ENCODE results near the gene ATP8B4. TPM values are rescaled to one million over a fixed set of nuclear protein-coding genes. Genes with fewer than 3 reads are reported as not detected.
A peak's percentile ranks its signal among the peaks of the same experiment; 100 is the strongest.

ATP8B4 gene
- total and polyA plus RNA-seq, 10 donors, result 1.7 to 42.8 (median 27.7) TPM

DNA sequence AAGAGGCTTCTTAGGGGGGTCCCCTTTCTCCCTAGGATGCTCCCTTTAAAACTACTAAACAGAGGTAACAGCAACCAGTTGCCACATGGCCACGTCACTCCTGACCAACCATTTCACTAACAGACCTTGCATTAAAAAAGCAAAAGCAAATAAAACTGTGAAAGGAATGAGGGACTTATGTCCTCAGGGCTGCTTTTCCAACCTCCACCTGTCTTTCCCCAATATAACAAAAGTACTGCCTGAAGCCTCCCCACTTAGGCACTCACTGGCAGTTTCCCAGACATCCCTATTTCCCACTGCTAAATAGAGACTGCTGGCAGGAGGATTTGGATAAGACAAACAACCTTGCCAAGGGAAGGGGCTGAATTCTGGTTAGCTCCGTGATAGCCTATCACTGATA lies 130.3 kb downstream of the ATP8B4 start:
- no peak for DNase-seq
- TF ChIP-seq POLR2AphosphoS5 (IDR thresholded peaks at IDR 0.05), result no peak
- TF ChIP-seq, protein P1, sequence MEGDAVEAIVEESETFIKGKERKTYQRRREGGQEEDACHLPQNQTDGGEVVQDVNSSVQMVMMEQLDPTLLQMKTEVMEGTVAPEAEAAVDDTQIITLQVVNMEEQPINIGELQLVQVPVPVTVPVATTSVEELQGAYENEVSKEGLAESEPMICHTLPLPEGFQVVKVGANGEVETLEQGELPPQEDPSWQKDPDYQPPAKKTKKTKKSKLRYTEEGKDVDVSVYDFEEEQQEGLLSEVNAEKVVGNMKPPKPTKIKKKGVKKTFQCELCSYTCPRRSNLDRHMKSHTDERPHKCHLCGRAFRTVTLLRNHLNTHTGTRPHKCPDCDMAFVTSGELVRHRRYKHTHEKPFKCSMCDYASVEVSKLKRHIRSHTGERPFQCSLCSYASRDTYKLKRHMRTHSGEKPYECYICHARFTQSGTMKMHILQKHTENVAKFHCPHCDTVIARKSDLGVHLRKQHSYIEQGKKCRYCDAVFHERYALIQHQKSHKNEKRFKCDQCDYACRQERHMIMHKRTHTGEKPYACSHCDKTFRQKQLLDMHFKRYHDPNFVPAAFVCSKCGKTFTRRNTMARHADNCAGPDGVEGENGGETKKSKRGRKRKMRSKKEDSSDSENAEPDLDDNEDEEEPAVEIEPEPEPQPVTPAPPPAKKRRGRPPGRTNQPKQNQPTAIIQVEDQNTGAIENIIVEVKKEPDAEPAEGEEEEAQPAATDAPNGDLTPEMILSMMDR (IDR thresholded peaks at IDR 0.05 in 8 of 11, conservative IDR thresholded peaks at IDR 0.05 in 3 of 11), result no peak
- no peak for TF ChIP-seq POLR2A (IDR thresholded peaks at IDR 0.05)
- H3K4me1 ChIP-seq, result peaks cover 0 to 12% (median 2%) of the 10 kb centered on the region in 6 donors
- intact Hi-C loops (cut with DNase I; ENCODE audit: low total_unique reads), result no loop called here
- no peaks in the 10 kb centered on the region for H3K36me3 ChIP-seq
- no peaks in the 10 kb centered on the region for H3K27me3 ChIP-seq (replicated peaks in 1 of 7)
- no peak overlapping the region for H3K4me3 ChIP-seq
- 84 to 93% (median 89%) methylated on average over 2 of the region's 2 CpGs for WGBS, 5 donors
- peak overlapping the region in 1 of 8 donors; percentile 78 for H3K27ac ChIP-seq
- no peaks in the 10 kb centered on the region for H3K9me3 ChIP-seq

DNA sequence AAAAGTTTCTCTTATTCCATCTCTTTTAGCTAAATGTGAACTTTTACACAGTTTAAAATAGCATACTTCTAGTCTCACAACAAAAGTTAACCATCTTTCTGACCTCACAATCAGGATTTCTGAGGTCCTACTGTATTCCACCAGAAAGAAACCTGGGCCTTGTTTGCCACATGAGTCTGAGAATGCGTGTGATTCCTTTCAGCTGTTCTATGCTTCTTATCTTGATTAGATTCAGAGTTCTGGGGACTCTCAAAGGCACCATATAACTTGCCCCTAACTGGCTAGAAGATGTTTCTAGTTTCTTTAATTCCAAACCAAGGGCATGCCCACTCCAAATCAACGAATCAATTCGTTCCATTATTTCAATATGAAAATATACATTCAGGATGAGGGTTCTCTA lies 131.1 kb downstream of the ATP8B4 start:
- Histone ChIP-seq H3K4me1 (peaks cover 0 to 12% (median 2%) of the 10 kb centered on the region in 6 donors), H3K9me3 (no peaks in the 10 kb centered on the region), H3K27ac (peak overlapping the region in 1 of 8 donors; percentile 78), H3K4me3 (no peak overlapping the region), H3K27me3 (replicated peaks in 1 of 7) (no peaks in the 10 kb centered on the region), H3K36me3 (no peaks in the 10 kb centered on the region)
- intact Hi-C loops (cut with DNase I; ENCODE audit: low total_unique reads), result no loop called here
- 87 to 93% (median 90%) methylated on average over 3 of the region's 3 CpGs for WGBS, 5 donors
- no peak for DNase-seq
- no peak for TF ChIP-seq POLR2AphosphoS5 (IDR thresholded peaks at IDR 0.05)
- TF ChIP-seq, protein P1 (IDR thresholded peaks at IDR 0.05 in 8 of 11, conservative IDR thresholded peaks at IDR 0.05 in 3 of 11), result no peak
- TF ChIP-seq POLR2A (IDR thresholded peaks at IDR 0.05), result no peak

DNA sequence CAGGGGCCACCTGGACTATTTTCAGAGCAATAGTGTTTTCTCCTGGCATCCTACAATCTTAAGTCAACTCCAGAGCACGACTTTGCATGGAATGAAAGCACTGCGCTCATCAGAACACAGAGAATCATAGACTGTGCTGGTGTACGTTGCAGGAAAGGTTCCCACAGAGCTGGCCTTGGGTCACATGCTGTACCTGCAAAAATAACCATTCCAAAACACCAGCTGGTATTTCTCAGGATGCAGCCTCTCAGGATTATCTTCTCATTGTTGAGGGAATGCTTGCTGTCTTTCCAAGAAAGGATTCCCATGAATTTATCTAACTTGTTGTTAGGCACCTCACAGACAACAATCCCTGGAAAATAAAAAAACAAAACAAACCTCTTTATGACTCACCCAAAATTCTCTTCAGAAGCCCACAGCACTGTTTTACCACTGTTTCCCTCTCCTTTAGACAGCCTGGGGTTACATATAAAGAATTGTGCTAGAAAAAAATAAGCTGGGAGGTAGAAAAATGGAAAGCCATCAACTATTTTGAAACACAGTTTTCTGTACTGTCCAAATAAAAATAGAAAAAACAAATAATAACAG lies 131.7 kb downstream of the ATP8B4 start:
- peak overlapping the region in 1 of 8 donors; percentile 63 for H3K27ac ChIP-seq
- no peaks in the 10 kb centered on the region for H3K9me3 ChIP-seq
- no peaks in the 10 kb centered on the region for H3K27me3 ChIP-seq (replicated peaks in 1 of 7)
- H3K36me3 ChIP-seq, result no peaks in the 10 kb centered on the region
- intact Hi-C loops (cut with DNase I; ENCODE audit: low total_unique reads), result no loop called here
- no peak for DNase-seq
- TF ChIP-seq, protein P1 (IDR thresholded peaks at IDR 0.05 in 8 of 11, conservative IDR thresholded peaks at IDR 0.05 in 3 of 11), result no peak
- no peak for TF ChIP-seq POLR2A (IDR thresholded peaks at IDR 0.05)
- TF ChIP-seq POLR2AphosphoS5 (IDR thresholded peaks at IDR 0.05), result no peak
- H3K4me1 ChIP-seq, result peaks cover 0 to 12% (median 2%) of the 10 kb centered on the region in 6 donors
- H3K4me3 ChIP-seq, result no peak overlapping the region
- WGBS, 5 donors, result 70 to 91% (median 78%) methylated on average over 3 of the region's 3 CpGs

DNA sequence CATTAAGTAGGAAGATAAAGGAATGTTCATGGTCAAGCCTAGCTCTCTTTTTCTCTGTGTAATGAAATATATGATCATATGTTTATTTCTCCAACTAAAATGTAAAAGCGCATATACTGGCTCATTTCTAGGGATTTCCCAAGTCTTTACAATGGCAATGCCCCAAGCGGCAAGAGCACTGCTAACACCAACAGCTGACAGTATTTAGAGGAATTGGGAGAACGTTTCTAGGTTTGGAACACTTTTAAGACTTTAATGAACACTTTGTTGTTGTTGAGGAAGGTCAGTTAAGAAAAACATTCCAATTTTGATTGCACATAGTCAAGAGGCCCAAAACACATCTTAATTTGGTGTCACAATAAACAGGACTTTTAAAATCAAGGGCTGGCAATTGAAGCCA lies 132.7 kb downstream of the ATP8B4 start:
- H3K9me3 ChIP-seq, result no peaks in the 10 kb centered on the region
- no peaks in the 10 kb centered on the region for H3K27me3 ChIP-seq (replicated peaks in 1 of 7)
- no peaks in the 10 kb centered on the region for H3K36me3 ChIP-seq
- no peak for DNase-seq
- peaks cover 0 to 12% (median 2%) of the 10 kb centered on the region in 6 donors for H3K4me1 ChIP-seq
- intact Hi-C loops (cut with DNase I; ENCODE audit: low total_unique reads), result no loop called here
- H3K4me3 ChIP-seq, result no peak overlapping the region
- WGBS, 5 donors, result 47 to 87% (median 63%) methylated on average over 3 of the region's 3 CpGs
- peak overlapping the region in 3 of 8 donors; percentile 25 to 63 (median 26) for H3K27ac ChIP-seq
- TF ChIP-seq, protein P1 (IDR thresholded peaks at IDR 0.05 in 8 of 11, conservative IDR thresholded peaks at IDR 0.05 in 3 of 11), result no peak
- TF ChIP-seq POLR2A (IDR thresholded peaks at IDR 0.05) (no peak), POLR2AphosphoS5 (IDR thresholded peaks at IDR 0.05) (no peak)

Data from spleen (tissue), 11 donors.